Uterus (tissue), 4 donors: Measurements from ENCODE around the gene PTPRG. TPM values are rescaled to one million over a fixed set of nuclear protein-coding genes. Genes with fewer than 3 reads are reported as not detected.
A peak's percentile ranks its signal among the peaks of the same experiment; 100 is the strongest.

Experiments used
- DNase-seq, 2 donors: peaks; one replicate each; pipeline ENCODE4 v3.0.0-alpha.2; 2019 to 2020
- H3K27ac ChIP-seq, 2 donors: fragments of 200-600 bp; sonication (generic); 1 replicate in 1 of 2; 2 replicates in 1 of 2; pipeline ENCODE4 v1.5.1; 2016 to 2018
- H3K27me3 ChIP-seq, 2 donors: fragments of 200-600 bp; sonication (generic); one replicate each; pipeline ENCODE4 v1.5.1; 2018 to 2019; ENCODE audit warnings: control low read depth in 1 of 2
- H3K36me3 ChIP-seq, 2 donors: fragments of 200-600 bp; sonication (generic); one replicate each; pipeline ENCODE4 v1.5.1; 2019; ENCODE audit warnings: control low read depth in 1 of 2
- H3K4me1 ChIP-seq, 2 donors: fragments of 200-600 bp; sonication (generic); one replicate each; pipeline ENCODE4 v1.5.1; 2018 to 2019; ENCODE audit warnings: control low read depth in 1 of 2
- H3K4me3 ChIP-seq, 2 donors: fragments of 200-600 bp; sonication (generic); 1 replicate in 1 of 2; 2 replicates in 1 of 2; pipeline ENCODE4 v1.5.1; 2018 to 2019; ENCODE audit warnings: mild to moderate bottlenecking in 1 of 2
- H3K9me3 ChIP-seq, 2 donors: fragments of 200-600 bp; sonication (generic); one replicate each; pipeline ENCODE4 v1.5.1; 2019; ENCODE audit warnings: control low read depth in 1 of 2
- CTCF ChIP-seq, 4 experiments: fragments of 200-600 bp in 2 of 4; fragments of 450-650 bp in 2 of 4; sonication (generic) in 2 of 4; IDR thresholded peaks; one replicate each; pipeline ENCODE4 v1.5.1; 2016 to 2019; ENCODE audit warnings: antibody characterized with exemption in 4 of 4, mild to moderate bottlenecking in 2 of 4, moderate library complexity in 1 of 4
- POLR2A ChIP-seq, 2 donors: fragments of 450-650 bp; IDR thresholded peaks; one replicate each; pipeline ENCODE4 v1.6.1; 2016; ENCODE audit warnings: antibody characterized with exemption in 2 of 2, mild to moderate bottlenecking in 1 of 2, moderate library complexity in 1 of 2
- intact Hi-C: fragments of 100-400 bp; cut with DNase I; formaldehyde crosslinking; loops from one replicate; pipeline ENCODE4 v1.15.1; 2023; ENCODE audit warnings: low total_unique reads
- total RNA-seq, 4 donors: library from RNA; depleted of rRNA in 3 of 4; stranded (reverse); fragments of >200 nt in 3 of 4; gene quantifications; one replicate each; pipeline versions ENCODE4 v1.1.0 to v1.2.4, GENCODE V29; 2014 to 2023
- donor health status: DM: yes; HTN: yes; CAD: no.

Gene PTPRG
- total RNA-seq, 4 donors from 2014 or later: 43.5 to 136 (median 62.6) TPM

- Histone ChIP-seq H3K27me3 (no peaks in the 10 kb centered on the region), H3K27ac (no peak overlapping the region), H3K9me3 (no peaks in the 10 kb centered on the region), H3K4me3 (no peak overlapping the region), H3K4me1 (no peaks in the 10 kb centered on the region), H3K36me3 (no peaks in the 10 kb centered on the region)
- no peak for DNase-seq
- intact Hi-C loops: no loop called here
- TF ChIP-seq POLR2A (IDR thresholded peaks at IDR 0.05) (no peak), CTCF (IDR thresholded peaks at IDR 0.05) (no peak)
Measured at GRCh38 chr3:62094461-62094860, 533.1 kb downstream of the PTPRG start.

GRCh38 chr3:62095080-62095479 is 533.7 kb downstream of the PTPRG start:
- intact Hi-C loops: no loop called here
- Histone ChIP-seq H3K9me3 (no peaks in the 10 kb centered on the region), H3K4me3 (no peak overlapping the region), H3K27me3 (no peaks in the 10 kb centered on the region), H3K27ac (peak overlapping the region in 1 of 2 donors; percentile 49), H3K36me3 (no peaks in the 10 kb centered on the region), H3K4me1 (no peaks in the 10 kb centered on the region)
- no peak for TF ChIP-seq POLR2A (IDR thresholded peaks at IDR 0.05)
- no peak for TF ChIP-seq CTCF (IDR thresholded peaks at IDR 0.05)
- no peak for DNase-seq

- Histone ChIP-seq H3K27me3 (no peaks in the 10 kb centered on the region), H3K4me1 (no peaks in the 10 kb centered on the region), H3K4me3 (no peak overlapping the region), H3K36me3 (no peaks in the 10 kb centered on the region), H3K9me3 (no peaks in the 10 kb centered on the region), H3K27ac (peak overlapping the region; percentile 49 to 62)
- no peak for DNase-seq
- intact Hi-C loops: no loop called here
- TF ChIP-seq CTCF (IDR thresholded peaks at IDR 0.05): no peak
- TF ChIP-seq POLR2A (IDR thresholded peaks at IDR 0.05): no peak
Measured at GRCh38 chr3:62095756-62096155, 534.4 kb downstream of the PTPRG start.

- TF ChIP-seq CTCF (IDR thresholded peaks at IDR 0.05) (no peak), POLR2A (IDR thresholded peaks at IDR 0.05) (no peak)
- H3K4me1 ChIP-seq: no peaks in the 10 kb centered on the region
- peak overlapping the region; percentile 49 to 62 for H3K27ac ChIP-seq
- H3K27me3 ChIP-seq: no peaks in the 10 kb centered on the region
- no peaks in the 10 kb centered on the region for H3K9me3 ChIP-seq
- H3K4me3 ChIP-seq: no peak overlapping the region
- H3K36me3 ChIP-seq: no peaks in the 10 kb centered on the region
- no peak for DNase-seq
- intact Hi-C loops: no loop called here
Measured at GRCh38 chr3:62096521-62096920, 535.1 kb downstream of the PTPRG start.

- TF ChIP-seq CTCF (IDR thresholded peaks at IDR 0.05) (no peak), POLR2A (IDR thresholded peaks at IDR 0.05) (no peak)
- H3K27ac ChIP-seq: peak overlapping the region; percentile 49 to 62
- H3K36me3 ChIP-seq: no peaks in the 10 kb centered on the region
- intact Hi-C loops: no loop called here
- H3K4me1 ChIP-seq: peaks cover 0 to 4% of the 10 kb centered on the region in 2 donors
- DNase-seq: peak; percentile 32 to 59
- no peaks in the 10 kb centered on the region for H3K27me3 ChIP-seq
- H3K4me3 ChIP-seq: no peak overlapping the region
- no peaks in the 10 kb centered on the region for H3K9me3 ChIP-seq
Measured at GRCh38 chr3:62097121-62097520, 535.8 kb downstream of the PTPRG start.
